Endothelial cell of umbilical vein (primary cell): Measurements from ENCODE around the gene LPAR5. TPM values are rescaled to one million over a fixed set of nuclear protein-coding genes. Genes with fewer than 3 reads are reported as not detected.

ENCODE experiments used
- BruUV-seq: library from RNA; stranded (reverse); fragments of 400-500 nt; replicated peaks from 2 replicates; lab custom pipeline; 2021; lab: Mats Ljungman, UMichigan
- CTCF ChIA-PET: fragments of 300-600, 350-600 bp; sonication (Branson Sonifier 250); formaldehyde crosslinking; loops from one replicate; lab custom pipeline; 2021; ENCODE audit warnings: antibody characterized with exemption, inconsistent platforms; lab: Charles Lee
- POLR2A ChIA-PET: fragments of 300-600, 350-600 bp; sonication (Branson Sonifier 250); formaldehyde crosslinking; loops from one replicate; lab custom pipeline; 2021; ENCODE audit warnings: antibody characterized with exemption, inconsistent platforms; lab: Charles Lee
- DNase-seq: peaks from one replicate; pipeline ENCODE4 v3.0.0-alpha.2; 2011; ENCODE audit warnings: low read depth, low spot score
- FAIRE-seq: peaks from 2 replicates; lab custom pipeline; 2011; peaks lifted over from hg19 to GRCh38; lab: Jason Lieb, UNC
- H2AFZ ChIP-seq: 2 replicates; pipeline ENCODE4 v1.6.0; 2012; ENCODE audit warnings: low read depth, low read length, control low read depth, inconsistent platforms
- H3K27ac ChIP-seq: 2 replicates; pipeline ENCODE4 v1.5.1; 2011; ENCODE audit warnings: low read depth, mild to moderate bottlenecking, control low read depth, low read length, moderate library complexity; ENCODE audit not compliant: insufficient read depth
- H3K27me3 ChIP-seq, 2 experiments: 2 replicates each; pipeline versions ENCODE4 v1.6.0 to v1.6.1; 2011; ENCODE audit warnings: low read length in 2 of 2, mixed read lengths in 1 of 2; ENCODE audit not compliant: control insufficient read depth in 2 of 2, insufficient read depth in 2 of 2
- H3K36me3 ChIP-seq, 2 experiments: 2 replicates in 1 of 2; 3 replicates in 1 of 2; pipeline ENCODE4 v1.5.1; 2011; ENCODE audit warnings: low read length in 2 of 2, mild to moderate bottlenecking in 1 of 2, moderate library complexity in 1 of 2; ENCODE audit not compliant: control insufficient read depth in 2 of 2, insufficient read depth in 2 of 2; ENCODE audit errors: extremely low read depth in 1 of 2
- H3K4me1 ChIP-seq: 3 replicates; pipeline ENCODE4 v1.5.1; 2011; ENCODE audit warnings: mild to moderate bottlenecking, low read length; ENCODE audit not compliant: control insufficient read depth, insufficient read depth; ENCODE audit errors: extremely low read depth
- H3K4me2 ChIP-seq: 2 replicates; pipeline ENCODE4 v1.6.1; 2011; ENCODE audit warnings: low read length, control low read depth, mixed read lengths; ENCODE audit not compliant: insufficient read depth
- H3K4me3 ChIP-seq, 3 experiments: fragments of 200-600 bp in 1 of 3; sonication (generic), shearing (Covaris generic) in 1 of 3; replicated peaks in 1 of 3; 2 replicates each; pipeline ENCODE4 v1.5.1; 2011 to 2016; ENCODE audit warnings: control low read depth in 3 of 3, low read length in 3 of 3, mild to moderate bottlenecking in 2 of 3, inconsistent platforms in 1 of 3, low read depth in 1 of 3, moderate library complexity in 1 of 3; ENCODE audit not compliant: insufficient read depth in 1 of 3
- H3K79me2 ChIP-seq: 2 replicates; pipeline ENCODE4 v1.6.0; 2012; ENCODE audit warnings: low read length, inconsistent platforms; ENCODE audit not compliant: control insufficient read depth, insufficient read depth
- H3K9ac ChIP-seq: replicated peaks from 2 replicates; pipeline ENCODE3; 2011; ENCODE audit warnings: low read length, control low read depth; ENCODE audit not compliant: insufficient read depth; ENCODE audit errors: extremely low read depth
- H3K9me1 ChIP-seq: replicated peaks from 3 replicates; pipeline ENCODE4 v1.6.0; 2011; ENCODE audit warnings: mild to moderate bottlenecking, low read length; ENCODE audit not compliant: control insufficient read depth, insufficient read depth; ENCODE audit errors: extremely low read depth
- H3K9me3 ChIP-seq: replicated peaks from 2 replicates; pipeline ENCODE4 v1.5.1; 2012; ENCODE audit warnings: low read length, inconsistent platforms; ENCODE audit not compliant: control insufficient read depth, insufficient read depth
- H4K20me1 ChIP-seq: replicated peaks from 2 replicates; pipeline ENCODE3; 2011; ENCODE audit warnings: mild to moderate bottlenecking, low read length; ENCODE audit not compliant: control insufficient read depth, insufficient read depth; ENCODE audit errors: extremely low read depth
- EZH2 ChIP-seq: IDR thresholded peaks from 2 replicates; pipeline ENCODE4 v1.6.1; 2012; ENCODE audit warnings: borderline replicate concordance, low read depth, mild to moderate bottlenecking, moderate library complexity, low read length, inconsistent platforms; ENCODE audit not compliant: severe bottlenecking
- FOS ChIP-seq: IDR thresholded peaks from 2 replicates; pipeline ENCODE4 v1.6.1; 2011; ENCODE audit warnings: mild to moderate bottlenecking, low read length, moderate library complexity, borderline replicate concordance; ENCODE audit not compliant: insufficient read depth
- GATA2 ChIP-seq: IDR thresholded peaks from 2 replicates; pipeline ENCODE4 v1.7.0; 2011; ENCODE audit warnings: low read depth, mild to moderate bottlenecking, moderate library complexity, mixed read lengths, low read length; ENCODE audit not compliant: insufficient read length, insufficient read depth
- JUN ChIP-seq: IDR thresholded peaks from 2 replicates; pipeline ENCODE4 v1.6.1; 2011; ENCODE audit warnings: borderline replicate concordance, low read depth; ENCODE audit not compliant: insufficient read length, insufficient read depth
- MAX ChIP-seq: IDR thresholded peaks from 2 replicates; pipeline ENCODE4 v1.6.1; 2011; ENCODE audit not compliant: insufficient read depth, insufficient read length
- MYC ChIP-seq: IDR thresholded peaks from one replicate; pipeline ENCODE4 v1.6.1; 2011; ENCODE audit warnings: mild to moderate bottlenecking, low read depth, low read length
- POLR2A ChIP-seq: IDR thresholded peaks from 2 replicates; pipeline ENCODE4 v1.6.1; 2012; ENCODE audit warnings: low read depth, mild to moderate bottlenecking, control low read depth, low read length
- POLR2AphosphoS5 ChIP-seq: IDR thresholded peaks from 2 replicates; pipeline ENCODE4 v1.6.1; 2012; ENCODE audit warnings: low read depth, mild to moderate bottlenecking, control low read depth, low read length, moderate library complexity; ENCODE audit not compliant: insufficient read depth
- dilution Hi-C: fragments of 300-500 bp; cut with MboI; formaldehyde crosslinking; loops from one replicate; pipeline ENCODE4 v1.15.0; 2019; ENCODE audit warnings: low sequenced_read_pairs; ENCODE audit not compliant: extremely low pct_ligation_motif_present
- intact Hi-C: fragments of 100-400 bp; cut with micrococcal nuclease; formaldehyde crosslinking; loops from one replicate; pipeline ENCODE4 v1.10.0; 2022
- polyA plus RNA-seq, 4 experiments: library from polyadenylated mRNA; depleted of rRNA in 3 of 4; stranded (reverse) in 3 of 4; unstranded in 1 of 4; fragments of >200 nt; gene quantifications; 2 replicates each; pipeline versions ENCODE4 v1.2.1 to v1.2.3, GENCODE V29; 2011 to 2012; ENCODE audit warnings: missing spikeins in 1 of 4
- total RNA-seq: library from RNA; stranded (reverse); gene quantifications from 2 replicates; pipeline ENCODE4 v1.2.3, GENCODE V29; 2021
- TF ChIP-seq, protein P1 (sequence below), 2 donors: IDR thresholded peaks; 1 replicate in 1 of 2; 2 replicates in 1 of 2; pipeline ENCODE4 v1.5.1; 2011; ENCODE audit warnings: low read length in 2 of 2, mild to moderate bottlenecking in 2 of 2, moderate library complexity in 2 of 2, control low read depth in 1 of 2, inconsistent platforms in 1 of 2, low read depth in 1 of 2; ENCODE audit not compliant: insufficient read depth in 1 of 2; ENCODE audit errors: extremely low read depth in 1 of 2

Gene LPAR5
- total and polyA plus RNA-seq, 2 donors (not counting 3 experiments of a cell fraction or from before 2014, with no cell fraction given), result 0.23 TPM; not detected in 1

- CTCF ChIA-PET, result no interaction called here
- dilution Hi-C loops (no loop called here), intact Hi-C loops (loop anchor here (1.0 to 2.0 kb wide), 5 partner anchors 16 to 189 kb away; partner anchors contain the start of genes ACRBP, COPS7A, USP5 and ZNF384)
- TSS peak; percentile 96 for BruUV-seq
- Histone ChIP-seq H3K4me2 (peak within 1 kb of the TSS; percentile 91), H3K79me2 (peaks cover 7% of the 10 kb centered on the region), H3K9me3 (no peaks in the 10 kb centered on the region), H3K9ac (peak within 1 kb of the TSS; percentile 92), H3K9me1 (no peaks in the 10 kb centered on the region), H3K27ac (peak within 1 kb of the TSS; percentile 61), H4K20me1 (no peaks in the 10 kb centered on the region), H3K4me1 (peaks cover 10% of the 10 kb centered on the region), H3K27me3 (no peaks in the 10 kb centered on the region), H3K4me3 (peak within 1 kb of the TSS; percentile 23 to 95 (median 82)), H2AFZ (peak within 1 kb of the TSS; percentile 81), H3K36me3 (peaks cover 6 to 16% of the 10 kb centered on the region in 2 experiments)
- FAIRE-seq, result peak; percentile 99
- DNase-seq, result peak; percentile 99
- POLR2A ChIA-PET, result interaction anchor here (0.7 kb wide), 1 partner anchor 90 kb away, joined by 3 read pairs; the partner anchor contains the start of gene MLF2
- TF ChIP-seq POLR2A (peak; percentile 60), POLR2AphosphoS5 (peak; percentile 76), EZH2 (no peak), MYC (no peak), MAX (no peak), GATA2 (no peak), FOS (no peak), JUN (peak; percentile 89)
- TF ChIP-seq, protein P1, sequence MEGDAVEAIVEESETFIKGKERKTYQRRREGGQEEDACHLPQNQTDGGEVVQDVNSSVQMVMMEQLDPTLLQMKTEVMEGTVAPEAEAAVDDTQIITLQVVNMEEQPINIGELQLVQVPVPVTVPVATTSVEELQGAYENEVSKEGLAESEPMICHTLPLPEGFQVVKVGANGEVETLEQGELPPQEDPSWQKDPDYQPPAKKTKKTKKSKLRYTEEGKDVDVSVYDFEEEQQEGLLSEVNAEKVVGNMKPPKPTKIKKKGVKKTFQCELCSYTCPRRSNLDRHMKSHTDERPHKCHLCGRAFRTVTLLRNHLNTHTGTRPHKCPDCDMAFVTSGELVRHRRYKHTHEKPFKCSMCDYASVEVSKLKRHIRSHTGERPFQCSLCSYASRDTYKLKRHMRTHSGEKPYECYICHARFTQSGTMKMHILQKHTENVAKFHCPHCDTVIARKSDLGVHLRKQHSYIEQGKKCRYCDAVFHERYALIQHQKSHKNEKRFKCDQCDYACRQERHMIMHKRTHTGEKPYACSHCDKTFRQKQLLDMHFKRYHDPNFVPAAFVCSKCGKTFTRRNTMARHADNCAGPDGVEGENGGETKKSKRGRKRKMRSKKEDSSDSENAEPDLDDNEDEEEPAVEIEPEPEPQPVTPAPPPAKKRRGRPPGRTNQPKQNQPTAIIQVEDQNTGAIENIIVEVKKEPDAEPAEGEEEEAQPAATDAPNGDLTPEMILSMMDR (IDR thresholded peaks at IDR 0.05; ENCODE audit: extremely low read depth in 1 of 2, insufficient read depth in 1 of 2, low read depth in 1 of 2, low read length in 2 of 2), result no peak
Observed at GRCh38 chr12:6662906-6663742, 27.4 kb upstream of the LPAR5 start, which contains the start of gene ING4. TSS of gene ING4 (minus strand) at chr12:6663119. CDS start at chr12:6663101, 18 bp downstream.
